H1 (cell line): Measurements from ENCODE around the gene GPR156. TPM values are rescaled to one million over a fixed set of nuclear protein-coding genes. Genes with fewer than 3 reads are reported as not detected.

Source experiments
- CTCF ChIA-PET: fragments of 300-600 bp; sonication (Branson Sonifier 250); formaldehyde crosslinking; loops from one replicate; lab custom pipeline; 2021; ENCODE audit not compliant: partially characterized antibody; lab: Charles Lee
- POLR2A ChIA-PET: fragments of 300-600 bp; sonication (Branson Sonifier 250); formaldehyde crosslinking; loops from one replicate; lab custom pipeline; 2021; ENCODE audit warnings: inconsistent platforms; ENCODE audit not compliant: partially characterized antibody; lab: Charles Lee
- DNase-seq, 2 experiments: peaks; one replicate each; pipeline versions ENCODE4 v3.0.0 to v3.0.0-alpha.2; 2010 to 2022; ENCODE audit warnings: low spot score in 2 of 2, low read depth in 1 of 2, mixed read lengths in 1 of 2
- FAIRE-seq: peaks from 2 replicates; lab custom pipeline; 2011; peaks lifted over from hg19 to GRCh38; lab: Jason Lieb, UNC
- H2AFZ ChIP-seq: 2 replicates; pipeline ENCODE4 v1.8.1; 2012; ENCODE audit warnings: low read length, inconsistent platforms
- H2AK5ac ChIP-seq: 2 replicates; pipeline ENCODE4 v1.6.1; 2013; ENCODE audit warnings: low read depth, low read length
- H2BK120ac ChIP-seq: replicated peaks from 2 replicates; pipeline ENCODE3; 2013; ENCODE audit warnings: low read depth, low read length, inconsistent platforms
- H2BK12ac ChIP-seq: 2 replicates; pipeline ENCODE4 v1.6.1; 2013; ENCODE audit warnings: low read depth, low read length
- H2BK15ac ChIP-seq: 2 replicates; pipeline ENCODE4 v1.6.1; 2013; ENCODE audit warnings: low read length
- H2BK20ac ChIP-seq: 2 replicates; pipeline ENCODE4 v1.6.1; 2013; ENCODE audit warnings: low read length
- H2BK5ac ChIP-seq: 2 replicates; pipeline ENCODE4 v1.6.1; 2013; ENCODE audit warnings: low read depth, low read length
- H3K14ac ChIP-seq: 2 replicates; pipeline ENCODE4 v1.6.1; 2013; ENCODE audit warnings: inconsistent platforms; ENCODE audit not compliant: insufficient read length
- H3K18ac ChIP-seq: 2 replicates; pipeline ENCODE4 v1.6.1; 2013; ENCODE audit warnings: low read length; ENCODE audit errors: extremely low read depth
- H3K23ac ChIP-seq: 2 replicates; pipeline ENCODE4 v1.6.1; 2013; ENCODE audit warnings: inconsistent platforms; ENCODE audit not compliant: insufficient read length
- H3K23me2 ChIP-seq: 2 replicates; pipeline ENCODE4 v1.6.1; 2013; ENCODE audit warnings: low read depth, low read length
- H3K27ac ChIP-seq: 2 replicates; pipeline ENCODE4 v1.6.1; 2011; ENCODE audit warnings: low read depth, low read length, inconsistent platforms
- H3K27me3 ChIP-seq, 4 experiments: replicated peaks in 1 of 4; 1 replicate in 1 of 4; 2 replicates in 3 of 4; pipeline versions ENCODE4 v1.6.1 to v1.8.1; 2011 to 2013; ENCODE audit warnings: low read length in 3 of 4, mild to moderate bottlenecking in 3 of 4, inconsistent platforms in 2 of 4, mixed read lengths in 2 of 4, moderate library complexity in 1 of 4; ENCODE audit not compliant: control insufficient read depth in 3 of 4, insufficient read depth in 3 of 4; ENCODE audit errors: extremely low read depth in 1 of 4
- H3K36me3 ChIP-seq, 4 experiments: 2 replicates each; pipeline versions ENCODE4 v1.6.1 to v1.8.1; 2011 to 2013; ENCODE audit warnings: mild to moderate bottlenecking in 4 of 4, low read length in 3 of 4, moderate library complexity in 2 of 4, control low read depth in 1 of 4, inconsistent platforms in 1 of 4; ENCODE audit not compliant: insufficient read depth in 4 of 4, control insufficient read depth in 2 of 4
- H3K4ac ChIP-seq: replicated peaks from 2 replicates; pipeline ENCODE3; 2013; ENCODE audit warnings: low read length, low read depth, mixed read lengths, inconsistent platforms; ENCODE audit not compliant: insufficient read length
- H3K4me1 ChIP-seq, 4 experiments: replicated peaks in 1 of 4; 1 replicate in 1 of 4; 2 replicates in 3 of 4; pipeline versions ENCODE4 v1.6.1 to v1.8.1; 2011 to 2013; ENCODE audit warnings: low read length in 3 of 4, inconsistent platforms in 2 of 4, mixed read lengths in 1 of 4; ENCODE audit not compliant: insufficient read depth in 4 of 4, control insufficient read depth in 3 of 4
- H3K4me2 ChIP-seq, 2 experiments: 2 replicates each; pipeline versions ENCODE4 v1.6.1 to v1.8.1; 2011 to 2013; ENCODE audit warnings: low read depth in 2 of 2, low read length in 2 of 2, control low read depth in 1 of 2, inconsistent platforms in 1 of 2, mild to moderate bottlenecking in 1 of 2; ENCODE audit not compliant: insufficient read depth in 1 of 2
- H3K4me3 ChIP-seq, 4 experiments: fragments of 200-600, 300-600 bp in 1 of 4; sonication (generic), shearing (Covaris generic), sonication (Bioruptor Twin) in 1 of 4; 2 replicates each; pipeline versions ENCODE4 v1.5.1 to v1.8.1; 2011 to 2016; ENCODE audit warnings: low read length in 4 of 4, low read depth in 3 of 4, control low read depth in 2 of 4, inconsistent platforms in 2 of 4, mild to moderate bottlenecking in 2 of 4, mixed read lengths in 1 of 4, moderate library complexity in 1 of 4; ENCODE audit not compliant: insufficient read depth in 2 of 4; ENCODE audit errors: extremely low read depth in 1 of 4
- H3K56ac ChIP-seq: replicated peaks from 2 replicates; pipeline ENCODE3; 2013; ENCODE audit warnings: low read depth, mild to moderate bottlenecking, mixed read lengths, low read length, inconsistent platforms; ENCODE audit not compliant: insufficient read length
- H3K79me1 ChIP-seq: 2 replicates; pipeline ENCODE4 v1.6.1; 2013; ENCODE audit warnings: low read depth, low read length, control low read depth
- H3K79me2 ChIP-seq, 2 experiments: 2 replicates each; pipeline versions ENCODE4 v1.6.1 to v1.8.1; 2012 to 2013; ENCODE audit warnings: low read length in 2 of 2, mild to moderate bottlenecking in 2 of 2, inconsistent platforms in 1 of 2; ENCODE audit not compliant: insufficient read depth in 2 of 2, control insufficient read depth in 1 of 2
- H3K9ac ChIP-seq, 4 experiments: replicated peaks in 1 of 4; 1 replicate in 1 of 4; 2 replicates in 3 of 4; pipeline versions ENCODE4 v1.6.1 to v1.8.1; 2011 to 2013; ENCODE audit warnings: low read depth in 3 of 4, low read length in 3 of 4, control low read depth in 2 of 4, mild to moderate bottlenecking in 2 of 4, moderate library complexity in 2 of 4, inconsistent platforms in 1 of 4; ENCODE audit errors: extremely low read depth in 1 of 4
- H3K9me3 ChIP-seq, 2 experiments: 2 replicates each; pipeline versions ENCODE4 v1.6.1 to v1.8.1; 2012 to 2013; ENCODE audit warnings: mild to moderate bottlenecking in 2 of 2, moderate library complexity in 2 of 2, control low read depth in 1 of 2, inconsistent platforms in 1 of 2, low read depth in 1 of 2, low read length in 1 of 2, mixed read lengths in 1 of 2; ENCODE audit not compliant: insufficient read depth in 2 of 2
- H4K20me1 ChIP-seq, 2 experiments: replicated peaks in 1 of 2; 2 replicates each; pipeline versions ENCODE3 to v1.8.1; 2011 to 2013; ENCODE audit warnings: inconsistent platforms in 2 of 2, low read length in 2 of 2, mild to moderate bottlenecking in 1 of 2; ENCODE audit not compliant: insufficient read depth in 2 of 2, control insufficient read depth in 1 of 2
- H4K5ac ChIP-seq: 2 replicates; pipeline ENCODE4 v1.6.1; 2013; ENCODE audit warnings: low read length, low read depth, mixed read lengths, inconsistent platforms; ENCODE audit not compliant: insufficient read length
- H4K8ac ChIP-seq: 2 replicates; pipeline ENCODE4 v1.8.0; 2013; ENCODE audit warnings: mild to moderate bottlenecking, moderate library complexity, low read length, inconsistent platforms; ENCODE audit not compliant: insufficient read depth; ENCODE audit errors: extremely low read depth
- H4K91ac ChIP-seq: replicated peaks from 2 replicates; pipeline ENCODE3; 2013; ENCODE audit warnings: low read length, mixed read lengths, inconsistent platforms; ENCODE audit not compliant: insufficient read length
- FOSL1 ChIP-seq: IDR thresholded peaks from 2 replicates; pipeline ENCODE4 v1.6.1; 2011; ENCODE audit warnings: mild to moderate bottlenecking, low read depth, low read length, moderate library complexity; ENCODE audit not compliant: insufficient read depth
- KDM1A ChIP-seq: fragments of 200-600, 300-600 bp; sonication (generic); IDR thresholded peaks from 2 replicates; pipeline ENCODE4 v1.7.1; 2016; ENCODE audit warnings: mild to moderate bottlenecking, low read length, borderline replicate concordance
- POLR2A ChIP-seq, 2 experiments: IDR thresholded peaks; 1 replicate in 1 of 2; 2 replicates in 1 of 2; pipeline ENCODE4 v1.6.1; 2011; ENCODE audit warnings: low read depth in 2 of 2, low read length in 2 of 2, mild to moderate bottlenecking in 2 of 2; ENCODE audit errors: control extremely low read depth in 1 of 2
- POLR2AphosphoS5 ChIP-seq: IDR thresholded peaks from 2 replicates; pipeline ENCODE4 v1.6.1; 2011; ENCODE audit warnings: low read depth, low read length
- RAD21 ChIP-seq, 2 experiments: IDR thresholded peaks in 1 of 2; conservative IDR thresholded peaks in 1 of 2; 2 replicates each; pipeline ENCODE4 v1.6.1; 2011; ENCODE audit warnings: low read depth in 2 of 2, low read length in 2 of 2, improper control_type of control experiment in 1 of 2, inconsistent platforms in 1 of 2, mild to moderate bottlenecking in 1 of 2, moderate library complexity in 1 of 2
- RFX5 ChIP-seq: IDR thresholded peaks from 2 replicates; pipeline ENCODE4 v1.6.1; 2011; ENCODE audit warnings: low read depth, low read length, improper control_type of control experiment, borderline replicate concordance
- SAP30 ChIP-seq: fragments of 300-600 bp; sonication (generic); IDR thresholded peaks from 2 replicates; pipeline ENCODE4 v1.7.1; 2012; ENCODE audit warnings: low read length, moderate library complexity, mild to moderate bottlenecking, inconsistent platforms; ENCODE audit not compliant: insufficient read depth, insufficient replicate concordance
- SP1 ChIP-seq: IDR thresholded peaks from 2 replicates; pipeline ENCODE4 v1.6.1; 2011; ENCODE audit warnings: low read depth, low read length
- ZNF274 ChIP-seq: IDR thresholded peaks from 2 replicates; pipeline ENCODE4 v1.7.0; 2012; ENCODE audit warnings: low read length, borderline replicate concordance; ENCODE audit errors: extremely low read depth
- WGBS, 2 experiments: shearing (Covaris generic) in 1 of 2; methylation state at CpG; one replicate each; pipeline versions ENCODE4 v1.1.6 to v1.1.7; 2013 to 2015; ENCODE audit warnings: low lambda C conversion rate in 2 of 2, mixed read lengths in 2 of 2, inconsistent platforms in 1 of 2, low coverage in 1 of 2, missing lambda C conversion rate in 1 of 2; ENCODE audit not compliant: insufficient replicate concordance in 2 of 2, insufficient coverage in 1 of 2, insufficient read length in 1 of 2; ENCODE audit errors: extremely low coverage in 1 of 2, missing lambda C conversion rate in 1 of 2; 5-methylcytosine and 5-hydroxymethylcytosine counted together
- polyA plus RNA-seq, 7 experiments: library from polyadenylated mRNA; depleted of rRNA in 3 of 7; stranded (reverse) in 5 of 7; unstranded in 2 of 7; fragments of >200 nt in 5 of 7; fragments of 200-250 nt in 2 of 7; gene quantifications; 1 replicate in 5 of 7; 2 replicates in 1 of 7; 4 replicates in 1 of 7; pipeline versions ENCODE4 v1.2.1 to v1.2.3, GENCODE V29; 2011 to 2013; ENCODE audit warnings: missing spikeins in 2 of 7, mixed read lengths in 2 of 7
- total RNA-seq: library from RNA; stranded (reverse); fragmentation: NEBNext Ultra II Directional; extraction: Animal tissue kit (Norgen Biotek cat#: 25700); gene quantifications from 2 replicates; pipeline ENCODE4 v1.2.1, GENCODE V29; 2021

Gene GPR156
- total and polyA plus RNA-seq, 2 of the 8 experiments (the other 6 are each of a cell fraction or from before 2014, with no cell fraction given), result 1.6 to 1.8 TPM

DNA sequence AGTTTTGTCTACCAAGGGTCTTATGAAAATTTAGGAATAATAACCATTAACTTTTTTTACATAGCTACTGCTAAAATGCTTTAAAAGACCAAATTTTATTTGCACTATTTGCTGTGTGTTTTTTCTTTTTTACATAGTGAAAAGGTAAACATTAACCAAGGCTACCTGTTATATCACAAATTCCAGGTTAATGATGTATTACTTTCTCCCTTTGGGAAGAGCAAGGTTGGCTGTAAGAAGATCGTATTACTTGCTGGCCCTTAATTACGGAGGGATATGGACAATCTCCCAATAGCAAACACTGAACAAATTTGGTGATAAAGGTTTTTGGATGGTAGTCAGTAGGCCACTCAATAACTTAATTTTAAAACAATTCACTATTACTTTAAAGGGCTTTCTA is 41.8 kb upstream of the GPR156 start:
- Histone ChIP-seq H3K27me3 (no peaks in the 10 kb centered on the region), H3K4me2 (no peak overlapping the region), H2BK120ac (no peak overlapping the region), H4K5ac (no peak overlapping the region), H3K23ac (no peak overlapping the region), H3K14ac (no peak overlapping the region), H3K4me1 (no peaks in the 10 kb centered on the region), H2BK12ac (no peak overlapping the region), H2AK5ac (no peak overlapping the region), H3K4me3 (no peak overlapping the region), H4K8ac (no peak overlapping the region), H2AFZ (no peak overlapping the region), H3K18ac (no peak overlapping the region), H3K79me2 (no peaks in the 10 kb centered on the region), H4K91ac (no peak overlapping the region), H2BK5ac (no peak overlapping the region), H3K27ac (no peak overlapping the region), H4K20me1 (no peaks in the 10 kb centered on the region), H3K56ac (no peak overlapping the region), H2BK20ac (no peak overlapping the region), H3K79me1 (no peaks in the 10 kb centered on the region), H3K36me3 (peaks cover 0 to 12% (median 0%) of the 10 kb centered on the region in 4 experiments; a peak in 2 of 8 replicates), H3K4ac (no peak overlapping the region), H3K9me3 (no peaks in the 10 kb centered on the region), H2BK15ac (no peak overlapping the region), H3K9ac (no peak overlapping the region), H3K23me2 (no peaks in the 10 kb centered on the region)
- CTCF ChIA-PET, result interaction anchor here (0.6 kb wide), 1 partner anchor 17 kb away, joined by 3 read pairs; no protein-coding TSS in a partner anchor
- POLR2A ChIA-PET, result no interaction called here
- TF ChIP-seq SAP30, result no peak
- TF ChIP-seq RAD21 (IDR thresholded peaks at IDR 0.05 in 1 of 2, conservative IDR thresholded peaks at IDR 0.05 in 1 of 2; ENCODE audit: low read depth in 2 of 2, low read length in 2 of 2), result no peak
- no peak for TF ChIP-seq FOSL1
- TF ChIP-seq ZNF274, result no peak
- no peak for TF ChIP-seq POLR2AphosphoS5
- TF ChIP-seq SP1, result no peak
- TF ChIP-seq POLR2A (IDR thresholded peaks at IDR 0.05; ENCODE audit: control extremely low read depth in 1 of 2, low read depth in 2 of 2, low read length in 2 of 2), result no peak
- no peak for TF ChIP-seq KDM1A
- no peak for TF ChIP-seq RFX5
- FAIRE-seq (no peak), DNase-seq (no peak)
- WGBS, 2 experiments, result 83% methylated on average over 2 of the region's 2 CpGs; no CpG with 5 or more reads in 1 of the 2 experiments
